HG02870 (cell line): ENCODE results near the gene TMC6.
"Not testable (repeated sequence)": the region's sequence is repeated elsewhere in the genome, so short reads cannot be mapped to it uniquely, and the experiment has no call there.

Source experiments
- ATAC-seq: cut with Tn5 transposase; IDR thresholded peaks from one replicate; pipeline ENCODE4 v1.9.1; 2021; ENCODE audit warnings: mild to moderate bottlenecking, moderate library complexity; ENCODE audit not compliant: unreplicated experiment

The TMC6 gene

GRCh38 chr17:78124081-78124835 lies 4.3 kb downstream of the TMC6 start:
- peak; percentile 32 for ATAC-seq

- ATAC-seq: no peak
Observed at GRCh38 chr17:78123258-78123929, 5.2 kb downstream of the TMC6 start.

GRCh38 chr17:78122931-78123249 lies 5.7 kb downstream of the TMC6 start:
- no peak for ATAC-seq

GRCh38 chr17:78122216-78122930 lies 6.2 kb downstream of the TMC6 start:
- ATAC-seq: no peak

- ATAC-seq: no peak
Observed at GRCh38 chr17:78121801-78122215, 6.7 kb downstream of the TMC6 start.

GRCh38 chr17:78120971-78121800 lies 7.4 kb downstream of the TMC6 start:
- ATAC-seq: no peak

GRCh38 chr17:78120537-78120936 lies 8.0 kb downstream of the TMC6 start:
- no peak for ATAC-seq

- ATAC-seq: no peak
Observed at GRCh38 chr17:78118801-78119241, 9.7 kb downstream of the TMC6 start.

GRCh38 chr17:78117027-78117981 lies 11.3 kb downstream of the TMC6 start:
- ATAC-seq: no peak

- no peak for ATAC-seq
Observed at GRCh38 chr17:78116411-78116810, 12.1 kb downstream of the TMC6 start.

- ATAC-seq: not testable (repeated sequence)
Observed at GRCh38 chr17:78115803-78116202, 12.8 kb downstream of the TMC6 start.

- ATAC-seq: no peak
Observed at GRCh38 chr17:78114831-78115723, 13.5 kb downstream of the TMC6 start.

- no peak for ATAC-seq
Observed at GRCh38 chr17:78113804-78114785, 14.5 kb downstream of the TMC6 start.

GRCh38 chr17:78112518-78113471 lies 15.8 kb downstream of the TMC6 start:
- no peak for ATAC-seq

GRCh38 chr17:78111727-78112517 lies 16.6 kb downstream of the TMC6 start:
- ATAC-seq: no peak
